Fibroblast of skin of abdomen (primary cell): ENCODE measurements around the gene ATXN7L1.
A peak's percentile ranks its signal among the peaks of the same experiment; 100 is the strongest.
"Not testable (repeated sequence)": the region's sequence is repeated elsewhere in the genome, so short reads cannot be mapped to it uniquely, and the experiment has no call there.

Source experiments
- DNase-seq: peaks from one replicate; pipeline ENCODE4 v3.0.0-alpha.2; 2013

Gene ATXN7L1

DNA sequence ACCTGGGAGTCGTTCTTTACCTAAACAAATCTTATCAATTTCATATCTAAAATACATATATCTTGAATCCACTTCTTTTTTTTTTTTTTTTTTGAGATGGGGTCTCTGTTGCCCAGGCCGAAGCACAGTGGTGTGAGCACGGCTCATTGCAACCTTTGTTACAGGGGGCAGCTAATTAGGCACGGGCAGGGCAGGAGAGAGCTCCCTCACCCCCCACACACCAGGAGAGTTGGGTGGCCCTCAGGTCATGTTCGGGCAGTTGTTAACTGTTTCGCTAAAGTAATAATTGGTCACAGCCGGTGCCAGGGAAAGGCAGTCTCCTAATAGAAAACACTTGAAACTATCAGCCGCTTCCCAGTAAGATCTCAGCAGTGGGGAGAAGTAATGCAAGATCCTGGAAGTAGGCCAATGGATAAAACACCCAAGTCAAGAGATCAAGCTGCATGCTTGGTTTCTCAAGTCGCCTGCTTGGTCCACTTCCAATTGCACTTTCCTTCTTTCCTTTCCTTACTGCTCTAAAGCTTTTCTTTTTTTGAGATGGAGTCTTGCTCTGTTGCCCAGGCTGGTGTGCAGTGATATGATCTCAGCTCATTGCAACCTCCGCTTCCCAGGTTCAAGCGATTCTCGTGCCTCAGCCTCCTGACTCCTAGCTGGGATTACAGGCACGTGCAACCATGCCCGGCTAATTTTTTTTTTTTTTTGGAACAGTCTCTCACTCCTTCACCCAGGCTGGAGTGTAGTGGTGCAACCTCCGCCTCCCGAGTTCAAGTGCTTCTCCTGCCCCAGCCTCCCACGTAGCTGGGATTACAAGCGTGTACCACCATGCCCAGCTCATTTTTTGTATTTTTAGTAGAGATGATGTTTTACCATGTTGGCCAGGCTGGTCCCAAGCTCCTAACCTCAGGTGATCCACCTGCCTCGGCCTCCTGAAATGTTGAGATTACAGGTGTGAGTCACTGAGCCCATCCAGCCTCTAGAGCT lies 273.8 kb downstream of the ATXN7L1 start:
- DNase-seq = peak; percentile 49

DNA sequence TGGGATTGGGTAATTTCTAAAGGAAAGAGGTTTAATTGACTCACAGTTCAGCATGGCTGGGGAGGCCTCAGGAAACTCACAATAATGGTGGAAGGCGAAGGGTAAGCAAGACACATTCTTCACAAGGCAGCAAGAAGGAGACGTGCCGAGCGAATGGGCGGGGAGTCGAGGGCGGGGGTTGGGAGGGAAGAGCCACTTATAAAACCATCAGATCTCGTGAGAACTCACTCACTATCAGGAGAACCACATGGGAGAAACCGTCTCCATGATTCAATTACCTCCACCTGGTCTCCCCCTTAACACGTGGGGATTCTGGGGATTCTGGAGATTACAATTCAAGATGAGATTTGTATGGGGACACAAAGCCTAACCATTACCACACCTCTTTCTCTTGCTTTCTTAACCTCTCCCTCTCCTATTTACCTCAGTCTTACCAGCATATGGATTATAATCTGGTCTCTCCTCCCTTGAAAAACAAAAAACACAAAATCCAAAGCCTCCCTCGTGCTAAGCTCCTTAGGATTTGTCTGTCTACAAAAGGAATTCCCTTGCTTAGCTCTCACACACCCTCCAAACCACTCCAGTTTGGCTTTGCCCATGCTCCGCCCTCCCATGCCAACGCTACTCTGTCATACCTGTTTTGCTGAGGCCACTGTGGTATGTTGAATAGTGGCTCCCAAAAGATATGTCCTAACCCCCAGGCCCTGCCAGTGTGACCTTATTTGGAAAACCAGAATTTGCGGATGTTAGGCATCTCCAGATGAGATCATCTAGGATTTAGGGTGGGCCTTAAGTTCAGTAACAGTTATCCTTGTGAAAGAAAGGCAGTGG lies 275.5 kb downstream of the ATXN7L1 start:
- DNase-seq = peak; percentile 14

- DNase-seq = no peak
These were observed 276.8 kb downstream of the ATXN7L1 start for GRCh38 chr7:105599551-105599950.

- not testable (repeated sequence) for DNase-seq
These were observed 277.3 kb downstream of the ATXN7L1 start for GRCh38 chr7:105599080-105599479.

- no peak for DNase-seq
These were observed 279.5 kb downstream of the ATXN7L1 start for GRCh38 chr7:105596866-105597265.

DNA sequence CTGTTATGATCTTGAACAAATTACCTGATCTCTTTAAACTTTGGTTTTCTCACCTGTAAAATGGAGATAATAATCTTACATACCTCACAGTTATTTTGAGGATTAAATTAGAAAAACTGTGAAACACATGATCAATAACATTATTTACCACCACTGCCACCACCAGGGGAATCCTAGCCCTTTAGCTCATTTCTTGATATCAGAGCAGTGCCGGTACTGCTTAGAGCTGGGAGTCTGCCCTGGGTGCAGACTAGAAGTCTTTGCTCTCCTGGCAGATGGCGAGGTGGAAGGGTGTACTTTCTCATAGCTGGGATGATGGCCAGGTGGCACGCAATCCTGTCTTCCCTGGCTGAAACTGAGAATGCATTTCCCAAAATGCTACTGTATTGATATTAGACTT lies 282.4 kb downstream of the ATXN7L1 start:
- DNase-seq = no peak

GRCh38 chr7:105591522-105591921 lies 284.9 kb downstream of the ATXN7L1 start:
- DNase-seq = no peak

DNA sequence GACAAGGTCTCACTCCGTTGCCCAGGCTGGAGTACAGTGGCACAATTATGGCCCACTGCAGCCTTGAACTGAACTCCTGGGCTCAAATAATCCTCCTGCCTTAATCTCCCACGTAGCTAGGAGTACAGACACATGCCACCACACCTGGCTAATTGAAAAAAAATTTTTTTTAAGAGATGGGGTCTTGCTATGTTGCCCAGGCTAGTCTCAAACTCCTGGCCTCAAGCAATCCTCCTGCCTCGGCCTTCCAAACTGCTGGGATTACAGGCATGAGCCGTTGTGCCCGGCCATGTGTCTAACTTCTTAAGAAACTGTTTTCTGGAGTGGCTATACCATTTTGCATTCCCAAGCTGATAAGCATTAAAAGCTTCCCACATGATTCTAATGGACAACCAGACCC lies 285.6 kb downstream of the ATXN7L1 start:
- no peak for DNase-seq

- DNase-seq = peak; percentile 74
These were observed 286.9 kb downstream of the ATXN7L1 start for GRCh38 chr7:105589356-105590077.

DNA sequence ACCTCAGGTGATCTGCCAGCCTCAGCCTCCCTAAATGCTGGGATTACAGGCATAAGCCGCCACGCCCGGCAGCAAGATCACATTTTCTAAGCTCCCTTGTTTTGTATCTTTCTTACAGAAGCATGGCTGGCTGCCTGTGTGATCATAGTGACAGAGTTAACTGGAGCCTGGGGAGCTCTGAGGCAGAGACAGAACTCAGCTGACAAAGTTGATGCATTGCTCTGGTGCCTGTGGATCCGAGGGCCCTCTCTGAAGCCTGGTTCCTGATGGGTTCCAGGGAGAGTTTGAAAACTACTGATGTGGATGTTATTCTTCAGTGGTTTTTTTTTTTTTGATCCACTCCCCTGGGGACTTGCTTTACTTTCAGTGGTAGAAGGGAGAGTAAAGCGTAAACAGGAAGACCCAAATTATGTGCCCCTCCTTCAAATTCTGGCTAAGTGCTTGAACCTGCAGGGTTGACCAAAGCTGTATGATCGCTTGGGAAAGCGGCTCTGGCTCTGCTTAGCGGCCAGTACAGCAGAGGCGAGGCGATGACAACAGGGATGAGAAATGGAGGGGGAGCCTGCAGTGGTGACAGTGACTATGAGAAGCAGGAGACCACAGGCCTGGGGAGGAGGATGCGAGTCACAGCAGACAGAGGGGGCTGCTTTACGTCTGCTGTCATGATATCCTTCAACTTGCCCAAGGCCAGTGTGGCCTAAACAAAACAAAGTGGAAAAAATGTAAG lies 288.3 kb downstream of the ATXN7L1 start:
- DNase-seq = peak; percentile 36

DNA sequence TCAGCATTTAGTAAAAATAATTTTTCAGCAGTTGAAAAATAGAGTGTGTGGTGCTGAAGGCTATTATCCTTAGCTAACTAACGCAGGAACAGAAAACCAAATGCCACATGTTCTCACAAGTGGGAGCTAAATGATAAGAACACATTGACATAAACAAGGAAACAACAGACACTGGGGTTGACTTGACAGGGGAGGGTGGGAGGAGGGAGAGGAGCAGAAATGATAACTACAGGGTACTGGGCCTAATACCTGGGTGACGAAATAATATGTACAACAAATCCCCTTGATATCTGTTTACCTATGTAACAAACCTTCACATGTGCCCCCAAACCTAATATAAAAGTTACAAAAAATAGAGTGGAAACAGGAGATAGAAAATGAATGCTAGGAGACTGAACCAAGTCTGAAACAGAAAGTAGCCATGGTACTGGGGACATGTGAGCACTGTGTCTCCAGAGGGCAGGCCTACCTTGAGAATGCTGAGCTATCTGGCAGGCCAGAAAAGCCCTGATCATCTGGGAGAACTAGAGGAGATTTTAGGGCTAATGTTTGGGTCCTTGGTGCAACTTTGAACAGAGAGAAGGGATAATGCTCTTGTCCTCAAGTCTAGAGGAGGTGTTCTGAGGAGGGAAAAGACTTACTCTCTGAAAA lies 290.4 kb downstream of the ATXN7L1 start:
- no peak for DNase-seq

GRCh38 chr7:105584165-105584564 lies 292.2 kb downstream of the ATXN7L1 start:
- DNase-seq = no peak

DNA sequence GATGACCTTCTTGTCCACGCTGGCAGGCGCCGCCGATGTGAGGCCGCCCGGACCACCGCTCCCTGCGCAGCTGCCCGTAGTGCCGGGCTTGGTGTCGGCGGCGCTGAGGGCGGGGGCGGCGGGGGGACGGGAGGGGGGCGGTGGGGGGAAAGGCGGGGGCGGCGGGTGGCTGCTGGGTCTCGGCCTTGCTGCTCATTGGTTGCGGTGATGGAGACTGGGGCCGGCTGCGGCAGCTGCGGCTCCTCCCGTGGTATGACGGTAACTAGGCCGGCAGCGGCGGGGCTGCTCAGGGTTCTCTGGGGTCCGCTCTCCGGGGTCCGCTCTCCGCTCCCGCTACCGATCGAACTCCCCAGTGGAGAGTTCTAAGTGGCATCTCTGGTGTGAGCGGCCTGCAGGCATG lies 293.3 kb downstream of the ATXN7L1 start:
- no peak for DNase-seq

- peak; percentile 58 for DNase-seq
These were observed 295.2 kb downstream of the ATXN7L1 start, which contains the start of gene EFCAB10 for GRCh38 chr7:105581066-105581811. EFCAB10 (minus strand) TSS chr7:105581493; CDS start chr7:105581463, 30 bp downstream.

DNA sequence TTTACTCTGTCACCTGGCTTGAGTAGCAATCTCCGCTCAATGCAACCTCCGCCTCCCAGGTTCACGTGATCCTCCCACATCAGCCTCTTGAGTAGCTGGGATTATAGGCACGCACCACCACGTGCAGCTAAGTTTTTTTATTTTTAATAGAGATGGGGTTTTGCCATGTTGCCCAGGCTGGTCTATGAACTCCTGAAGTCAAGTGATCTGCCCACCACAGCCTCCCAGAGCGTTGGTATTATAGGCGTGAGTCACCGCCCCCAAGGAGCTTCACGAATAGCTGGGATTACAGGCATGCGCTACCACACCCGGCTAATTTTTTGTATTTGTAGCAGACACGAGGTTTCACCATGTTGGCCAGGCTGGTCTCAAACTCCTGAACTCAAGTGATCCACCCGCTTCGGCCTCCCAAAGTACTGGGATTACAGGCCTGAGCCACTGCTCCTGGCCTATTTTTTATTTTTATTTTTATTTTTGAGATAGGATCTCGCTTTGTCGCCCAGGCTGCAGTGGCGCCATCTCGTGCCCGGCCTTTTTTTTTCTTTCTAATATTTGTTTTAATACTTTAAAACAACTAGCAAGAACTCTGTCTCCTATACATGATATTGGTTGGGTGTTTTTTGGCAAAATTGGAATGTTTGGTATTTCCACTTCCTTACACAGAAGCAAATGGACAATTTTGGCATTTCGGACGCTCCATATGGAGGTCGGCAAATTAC lies 296.2 kb downstream of the ATXN7L1 start:
- peak; percentile 12 for DNase-seq

GRCh38 chr7:105578496-105578895 lies 297.9 kb downstream of the ATXN7L1 start:
- DNase-seq = peak; percentile 12

DNA sequence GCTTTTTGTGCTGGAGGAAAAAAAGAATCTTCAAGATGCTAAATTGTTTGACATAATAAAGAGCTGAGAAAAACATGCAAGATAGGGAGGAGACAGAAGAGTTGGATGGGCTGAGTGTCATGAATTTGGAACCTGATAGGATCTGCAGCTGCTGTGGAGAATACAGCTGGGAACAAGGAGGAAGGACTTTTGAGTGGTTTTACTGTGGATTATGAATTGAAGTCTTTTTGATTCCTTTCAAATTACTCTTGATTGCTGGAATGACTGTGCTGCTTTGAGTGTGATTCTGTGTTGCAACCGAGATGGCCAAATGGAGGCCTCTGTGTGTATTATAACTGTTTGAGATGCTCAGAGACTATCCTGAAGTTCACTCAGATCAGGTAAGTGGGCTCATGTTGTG lies 299.1 kb downstream of the ATXN7L1 start:
- no peak for DNase-seq

DNA sequence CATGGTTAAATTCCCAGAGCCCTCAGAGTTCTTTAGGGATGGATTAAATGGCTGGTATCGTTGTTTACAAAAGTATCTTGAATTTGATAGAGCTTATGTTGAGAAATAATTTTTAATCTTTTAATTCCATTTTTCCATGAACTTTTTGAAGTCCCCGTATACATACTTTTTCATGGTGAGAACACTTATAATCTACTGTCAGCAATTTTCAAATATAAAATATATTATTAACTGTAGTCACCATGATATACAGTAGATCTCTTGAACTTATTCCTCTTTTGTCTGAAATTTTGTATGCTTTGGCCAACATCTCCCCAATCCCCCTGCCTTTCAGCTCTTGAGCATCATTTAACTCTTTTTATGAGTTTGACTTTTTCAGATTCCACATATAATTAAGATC lies 304.5 kb downstream of the ATXN7L1 start:
- no peak for DNase-seq

DNA sequence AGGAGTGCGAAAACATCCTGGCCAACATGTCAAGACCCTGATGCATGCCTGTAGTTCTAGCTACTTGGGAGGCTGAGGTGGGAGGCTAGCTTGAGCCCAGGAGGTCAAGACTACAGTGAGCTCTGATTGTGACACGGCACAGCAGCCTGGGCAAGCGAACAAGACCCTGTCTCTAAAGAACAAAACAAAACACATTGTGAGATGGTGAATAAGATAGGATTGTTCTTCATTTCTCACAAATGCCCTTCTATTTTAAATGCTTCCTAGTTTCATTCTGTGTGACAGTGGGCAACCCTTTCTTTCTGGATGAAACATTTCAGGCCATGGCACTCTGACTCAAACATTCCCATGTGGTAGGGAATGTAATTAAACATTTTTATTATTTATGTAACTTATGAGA lies 308.6 kb downstream of the ATXN7L1 start:
- DNase-seq = no peak

DNA sequence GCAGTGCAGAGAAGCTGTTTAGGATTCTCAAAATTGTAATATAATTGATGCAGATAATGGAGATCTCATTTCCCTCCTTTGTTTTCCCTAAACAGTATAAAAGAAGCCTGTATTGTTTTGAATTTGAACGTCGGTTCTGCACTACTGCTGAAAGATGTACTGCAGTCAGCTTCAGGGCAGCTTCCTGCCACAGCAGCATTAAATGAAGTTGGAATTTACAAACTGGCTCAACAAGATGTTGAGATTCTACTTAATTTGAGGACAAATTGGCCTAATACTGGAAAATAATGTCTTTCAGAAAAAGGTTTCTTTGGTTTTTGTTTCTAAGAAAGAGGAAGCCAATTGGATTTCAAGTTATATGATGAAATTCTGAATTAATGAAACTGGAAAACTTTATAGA lies 309.4 kb downstream of the ATXN7L1 start:
- no peak for DNase-seq
